NT2/D1 (cell line): ENCODE measurements around the gene GAREM1.

Experiments
- YY1 ChIP-seq: IDR thresholded peaks from 2 replicates; pipeline ENCODE4 v1.6.1; 2011; ENCODE audit not compliant: insufficient read length, insufficient read depth
- ZNF274 ChIP-seq: IDR thresholded peaks from 2 replicates; pipeline ENCODE4 v1.6.1; 2011; ENCODE audit warnings: mild to moderate bottlenecking, low read depth, low read length

DNA sequence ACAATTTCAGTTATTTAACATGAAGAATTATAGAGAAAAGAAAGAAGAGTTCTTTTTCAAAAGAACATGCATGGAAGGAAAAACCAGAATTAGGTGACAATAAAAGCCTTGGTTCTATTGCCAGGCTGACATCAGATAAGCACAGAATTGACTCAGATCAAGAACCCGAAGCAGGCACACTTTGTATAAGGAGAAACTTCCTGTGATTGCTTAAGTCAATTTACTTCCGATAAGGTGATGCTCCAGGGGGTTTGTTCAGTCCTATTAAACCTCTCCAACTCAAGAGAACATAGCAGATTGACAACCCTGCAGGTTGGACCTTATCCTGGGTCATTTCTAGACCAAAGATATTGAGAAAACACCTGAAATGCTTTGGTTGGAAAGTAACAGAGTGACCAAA, 31.4 kb downstream of the GAREM1 start:
- no peak for TF ChIP-seq ZNF274
- no peak for TF ChIP-seq YY1
